Inflammatory macrophage (primary cell): ENCODE results near the gene NKX6-2.
"Not testable (repeated sequence)": the region's sequence is repeated elsewhere in the genome, so short reads cannot be mapped to it uniquely, and the experiment has no call there.

Experiments
- DNase-seq, 2 donors: peaks; one replicate each; pipeline ENCODE4 v3.0.0-alpha.2; 2020 to 2022

The NKX6-2 gene

GRCh38 chr10:132779549-132780294, 6.2 kb downstream of the NKX6-2 start:
- DNase-seq: no peak

DNA sequence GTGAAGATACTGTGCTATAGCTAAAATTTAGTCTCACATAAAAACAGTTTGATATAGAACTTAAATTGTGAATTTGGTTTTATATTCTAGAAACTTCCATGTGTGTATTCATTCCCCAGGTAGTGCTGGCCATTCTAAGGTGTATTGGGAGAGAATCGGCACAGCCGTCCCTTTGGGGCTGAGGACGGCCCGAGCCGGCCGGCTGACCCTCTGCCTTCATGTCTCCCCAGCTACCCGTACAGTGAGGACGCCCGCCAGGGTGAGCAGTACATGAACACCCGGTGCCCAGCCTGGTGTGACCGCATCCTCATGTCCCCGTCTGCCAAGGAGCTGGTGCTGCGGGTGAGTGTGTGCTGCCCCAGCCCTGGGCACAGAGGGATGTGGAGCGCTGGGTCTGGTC, 8.5 kb downstream of the NKX6-2 start:
- no peak for DNase-seq

- DNase-seq: no peak
Observed at GRCh38 chr10:132776821-132777220, 9.1 kb downstream of the NKX6-2 start.

- no peak for DNase-seq
Observed at GRCh38 chr10:132776186-132776585, 9.8 kb downstream of the NKX6-2 start.

DNA sequence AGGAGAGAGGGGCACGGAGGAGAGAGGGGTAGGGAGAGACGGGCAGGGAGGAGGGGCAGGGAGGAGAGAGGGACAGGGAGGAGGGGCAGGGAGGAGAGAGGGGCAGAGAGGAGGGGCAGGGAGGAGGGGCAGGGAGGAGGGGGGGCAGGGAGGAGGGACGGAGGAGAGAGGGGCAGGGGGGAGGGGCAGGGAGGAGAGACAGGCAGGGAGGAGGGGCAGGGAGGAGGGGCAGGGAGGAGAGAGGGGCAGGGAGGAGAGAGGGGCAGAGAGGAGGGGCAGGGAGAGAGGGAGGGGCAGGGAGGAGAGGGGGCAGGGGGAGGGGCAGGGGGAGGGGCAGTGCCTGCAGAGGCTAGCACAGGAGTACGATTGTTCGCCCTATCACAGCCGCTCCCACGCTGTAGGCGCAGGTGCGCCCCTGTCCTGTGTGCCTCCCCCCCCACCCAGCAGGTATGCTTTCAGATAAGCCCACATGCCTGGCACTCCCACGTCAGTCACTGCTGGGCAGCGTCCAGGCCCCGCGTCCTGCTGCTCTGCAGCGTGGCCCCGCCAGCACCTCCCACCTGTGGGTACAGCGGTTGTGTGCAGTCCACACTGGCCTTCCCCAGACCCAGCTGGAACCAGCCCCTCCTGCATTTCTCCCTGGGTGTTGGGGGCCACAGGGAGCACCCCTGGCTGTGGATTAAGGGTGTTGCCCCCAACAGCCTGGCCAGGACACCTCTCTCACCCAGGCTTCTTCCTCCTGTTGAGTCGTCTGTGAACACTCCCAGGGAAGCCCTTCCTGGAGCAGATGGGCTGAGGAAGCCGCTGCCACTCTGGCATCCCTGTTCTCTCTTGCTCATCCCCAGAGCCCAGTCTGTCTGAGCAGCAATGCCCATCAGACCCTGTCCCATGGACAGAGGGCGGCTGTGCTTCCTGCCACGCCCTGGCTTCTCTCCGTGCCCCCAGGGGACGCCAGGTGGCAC, 10.8 kb downstream of the NKX6-2 start:
- no peak for DNase-seq

DNA sequence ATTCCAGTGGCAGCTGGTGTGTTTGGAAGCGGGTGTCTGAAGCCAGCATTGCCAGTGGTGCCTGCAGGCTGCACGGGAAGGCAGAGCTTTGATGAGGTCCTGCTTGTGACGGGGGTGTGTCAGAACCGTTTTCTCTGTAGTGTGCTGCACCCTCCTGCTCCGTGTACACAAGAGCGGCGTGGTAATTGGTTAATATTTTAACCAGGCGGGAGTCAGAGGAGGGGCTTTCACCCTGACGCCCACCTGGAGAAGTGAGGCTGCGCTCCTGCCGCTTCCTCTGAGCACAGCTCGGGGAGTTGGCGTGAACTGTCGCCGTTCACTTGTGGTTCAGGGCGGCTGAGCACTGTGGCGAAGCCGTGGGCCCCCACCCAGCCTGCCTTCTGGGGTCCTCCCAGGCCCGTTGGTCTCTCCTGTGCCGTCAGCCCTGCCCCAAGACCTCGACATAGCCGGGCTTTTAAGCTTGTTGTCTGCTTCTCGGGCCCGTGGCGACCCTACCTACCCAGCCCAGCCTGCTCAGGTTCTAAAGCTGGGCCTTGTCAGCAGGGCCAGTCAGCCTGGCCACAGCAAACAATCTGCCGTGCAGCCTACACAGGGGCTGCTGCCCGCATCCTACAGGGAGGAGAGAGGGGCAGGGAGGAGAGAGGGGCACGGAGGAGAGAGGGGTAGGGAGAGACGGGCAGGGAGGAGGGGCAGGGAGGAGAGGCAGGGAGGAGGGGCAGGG, 11.6 kb downstream of the NKX6-2 start:
- DNase-seq: no peak

- not testable (repeated sequence) for DNase-seq
Observed at GRCh38 chr10:132772816-132773215, 13.1 kb downstream of the NKX6-2 start.

DNA sequence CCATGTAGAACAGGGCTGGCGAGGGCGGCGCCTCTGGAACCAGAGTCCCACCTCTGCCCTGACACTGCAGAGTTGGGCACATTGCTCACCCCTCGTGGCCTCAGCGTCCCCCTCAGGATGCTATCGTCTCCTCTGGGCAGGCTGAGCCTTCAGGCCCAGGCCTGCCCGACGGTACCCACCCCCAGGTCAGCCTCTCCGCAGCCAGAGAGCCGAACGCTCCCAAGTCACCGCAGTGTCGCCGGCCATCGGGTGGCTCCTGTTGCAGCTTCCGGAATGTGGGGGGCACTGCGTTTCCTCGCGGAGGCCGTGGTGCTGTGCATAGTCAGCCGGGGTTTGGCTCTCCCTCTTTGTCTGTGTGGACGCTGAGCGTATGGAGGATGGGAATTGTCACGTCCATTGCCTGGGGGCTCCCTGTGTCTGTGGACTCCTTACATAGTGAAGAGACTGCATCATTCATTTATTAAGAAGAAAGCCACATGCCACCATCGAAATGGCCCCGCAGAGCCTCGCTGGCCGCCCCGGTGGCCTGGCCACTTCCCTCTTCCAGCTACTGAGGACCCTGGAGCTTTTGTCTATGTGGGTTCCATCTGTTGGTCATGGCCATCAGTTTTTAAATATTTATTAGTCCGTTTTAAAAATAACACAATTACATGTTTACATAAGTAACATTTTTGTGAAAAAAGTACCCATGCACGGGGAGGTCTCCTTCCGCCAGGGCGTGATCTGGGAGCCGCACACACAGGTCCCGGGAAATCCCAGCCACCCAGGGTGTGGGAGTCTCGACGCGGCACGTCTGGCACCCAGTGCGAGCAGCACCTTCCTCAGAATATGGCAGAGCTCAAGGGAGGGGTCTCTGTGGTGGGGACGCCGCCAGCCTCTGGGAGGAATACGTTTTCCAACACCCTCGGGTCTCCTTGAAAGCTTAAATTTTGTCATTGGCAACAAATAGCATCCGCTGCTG, 15.6 kb downstream of the NKX6-2 start:
- no peak for DNase-seq

GRCh38 chr10:132768346-132769248, 17.4 kb downstream of the NKX6-2 start:
- DNase-seq: no peak

DNA sequence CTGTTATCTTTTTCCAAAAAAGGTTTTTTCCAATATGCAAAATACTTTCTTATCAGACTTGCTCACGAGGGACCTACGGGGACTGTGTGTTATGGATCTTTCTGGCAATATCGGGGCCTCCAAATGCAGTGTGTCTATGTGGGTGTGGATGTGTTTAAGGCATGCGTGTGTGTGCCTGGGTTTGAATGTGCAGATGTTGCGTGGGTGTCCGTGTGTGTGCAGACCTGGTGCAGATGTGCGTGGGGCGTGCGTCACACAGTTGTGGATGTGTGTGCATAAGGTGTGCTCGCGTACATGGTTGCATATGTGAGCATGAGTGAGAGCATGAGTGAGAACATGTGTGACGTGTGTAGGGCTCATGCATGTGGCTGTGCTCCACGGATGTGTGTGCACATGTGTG, 19.7 kb downstream of the NKX6-2 start:
- DNase-seq: no peak

GRCh38 chr10:132765435-132765834, 20.5 kb downstream of the NKX6-2 start:
- DNase-seq: no peak

GRCh38 chr10:132764108-132764507, 21.8 kb downstream of the NKX6-2 start:
- no peak for DNase-seq

- DNase-seq: no peak
Observed at GRCh38 chr10:132763545-132763944, 22.4 kb downstream of the NKX6-2 start.

- peak; percentile 22 to 74 for DNase-seq
Observed at GRCh38 chr10:132762267-132762666, 23.7 kb downstream of the NKX6-2 start.

DNA sequence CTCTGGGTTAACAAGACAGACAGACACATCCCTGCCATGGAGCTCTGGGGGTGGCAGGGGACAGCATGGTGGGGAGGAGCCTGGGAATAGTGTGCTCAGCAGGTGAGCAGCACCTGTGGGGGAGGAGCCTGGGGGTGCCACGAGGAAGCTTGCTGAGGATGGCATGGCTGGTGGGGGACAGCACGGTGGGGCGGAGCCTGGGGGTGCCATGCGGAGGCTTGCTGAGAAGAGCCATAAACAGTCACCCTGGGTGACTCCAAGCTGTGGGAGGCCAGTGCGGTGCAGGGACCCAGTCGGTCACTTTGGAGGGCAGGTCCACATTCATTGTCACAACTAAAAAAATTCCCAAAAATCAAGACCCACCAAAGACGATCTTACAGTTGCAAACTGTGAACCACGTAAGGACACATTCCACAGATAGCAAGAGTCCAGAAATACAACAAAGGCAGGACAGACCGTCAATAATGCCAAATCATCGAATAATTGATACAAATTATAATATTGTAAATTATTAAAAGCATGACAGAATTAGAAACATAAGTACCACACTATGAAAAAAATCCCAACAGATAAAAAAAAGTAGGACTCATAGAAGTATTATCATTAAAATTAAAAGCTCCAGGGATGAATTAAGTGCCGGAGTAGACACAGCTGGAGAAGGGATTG, 24.4 kb downstream of the NKX6-2 start:
- DNase-seq: no peak

GRCh38 chr10:132758865-132759264, 27.1 kb downstream of the NKX6-2 start:
- no peak for DNase-seq

DNA sequence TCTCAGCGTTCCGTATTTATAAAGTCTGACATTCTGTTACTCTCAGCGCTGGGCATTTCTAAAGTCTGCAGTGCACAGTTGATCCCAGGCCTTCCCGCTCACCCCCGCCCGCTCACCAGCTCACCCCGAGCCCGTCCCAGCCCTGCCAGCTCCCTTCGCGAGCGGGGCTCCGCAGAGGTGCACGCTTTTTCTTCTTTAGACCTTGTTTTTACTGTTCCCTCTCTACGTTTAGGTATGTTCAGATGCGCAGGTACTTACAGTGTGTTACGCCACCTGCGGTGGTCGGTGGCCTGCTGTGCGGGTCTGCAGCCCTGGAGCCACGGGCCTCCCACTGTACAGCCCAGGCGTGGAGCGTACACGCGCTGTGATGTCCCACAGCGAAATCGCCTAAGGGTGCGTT, 28.8 kb downstream of the NKX6-2 start:
- DNase-seq: no peak

DNA sequence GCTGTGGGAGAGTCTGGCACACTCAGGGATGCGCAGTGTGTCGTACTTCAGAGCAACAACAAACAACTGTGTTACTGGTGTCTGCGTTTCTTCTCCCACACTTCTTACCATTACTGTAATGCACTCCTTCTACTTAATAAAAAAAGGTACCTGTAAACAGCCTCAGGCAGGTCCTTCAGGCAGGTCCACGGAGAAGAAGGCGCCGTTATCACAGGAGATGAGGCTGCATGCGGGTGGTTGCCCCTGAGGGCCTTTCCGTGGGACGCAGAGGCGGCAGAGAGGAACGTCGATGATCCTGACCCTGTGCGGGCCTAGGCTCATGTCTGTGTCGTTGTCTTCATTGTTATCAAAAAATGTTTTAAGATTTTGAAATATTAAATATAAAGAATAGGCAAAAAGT, 29.4 kb downstream of the NKX6-2 start:
- DNase-seq: no peak

DNA sequence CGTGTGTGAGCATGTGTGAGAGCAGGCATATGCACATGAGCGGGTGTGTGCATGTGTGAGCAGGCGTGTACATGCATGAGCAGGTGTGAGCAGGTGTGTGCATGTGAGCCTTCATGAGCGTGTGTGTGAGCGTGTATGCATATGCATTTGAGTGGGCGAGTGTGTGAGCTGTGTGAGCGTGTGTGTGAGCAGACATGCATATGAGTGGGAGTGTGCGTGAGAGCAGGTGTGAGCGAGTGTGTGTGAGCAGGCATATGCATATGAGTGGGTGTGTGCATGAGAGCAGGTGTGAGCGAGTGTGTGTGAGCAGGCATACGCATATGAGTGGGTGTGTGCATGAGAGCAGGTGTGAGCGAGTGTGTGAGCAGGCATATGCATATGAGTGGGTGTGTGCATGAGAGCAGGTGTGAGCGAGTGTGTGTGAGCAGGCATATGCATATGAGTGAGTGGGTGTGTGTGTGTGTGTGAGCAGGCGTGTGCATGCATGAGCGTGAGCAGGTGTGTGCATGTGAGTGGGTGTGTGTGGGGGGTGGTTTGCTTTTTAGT, 30.7 kb downstream of the NKX6-2 start:
- DNase-seq: no peak

GRCh38 chr10:132754071-132754470, 31.9 kb downstream of the NKX6-2 start:
- no peak for DNase-seq
